NCI-H187 treated with DMSO at 0.1 percent for 48 hours (cell line): ENCODE measurements around the gene SLC27A6.

ENCODE experiments used
- DNase-seq: peaks from one replicate; lab custom pipeline; 2025; lab: John Stamatoyannopoulos, UW

SLC27A6 gene

DNA sequence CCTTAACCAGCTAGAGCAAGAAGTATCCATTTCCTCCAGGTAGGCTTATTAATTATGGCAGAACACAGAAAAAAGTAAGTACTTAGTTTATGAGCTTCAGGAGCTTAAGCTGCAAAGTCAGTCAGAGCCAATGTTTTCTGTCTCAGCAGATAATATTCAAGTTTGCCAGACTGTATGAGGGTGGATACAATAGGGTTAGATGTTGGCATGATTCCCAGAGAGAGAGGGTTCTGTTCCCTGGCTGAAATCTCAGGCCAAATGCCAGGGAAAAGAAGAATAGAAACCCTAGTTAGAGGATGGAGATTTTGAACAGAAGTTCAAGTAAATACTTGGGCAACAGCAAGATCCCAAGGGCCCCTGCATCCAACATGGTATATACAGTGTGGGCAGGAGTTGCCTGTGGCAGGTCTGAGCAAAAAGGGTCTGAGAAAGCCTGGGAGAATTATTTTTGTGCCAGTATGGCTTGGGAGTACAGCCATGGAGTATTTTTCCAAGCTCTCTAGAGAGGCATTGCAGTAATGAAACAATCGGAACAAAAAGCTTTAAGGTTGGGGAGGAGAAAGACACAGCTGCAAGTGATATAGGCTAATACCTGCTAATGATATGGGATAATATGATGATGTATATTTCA, 98.3 kb downstream of the SLC27A6 start:
- DNase-seq, result no peak

DNA sequence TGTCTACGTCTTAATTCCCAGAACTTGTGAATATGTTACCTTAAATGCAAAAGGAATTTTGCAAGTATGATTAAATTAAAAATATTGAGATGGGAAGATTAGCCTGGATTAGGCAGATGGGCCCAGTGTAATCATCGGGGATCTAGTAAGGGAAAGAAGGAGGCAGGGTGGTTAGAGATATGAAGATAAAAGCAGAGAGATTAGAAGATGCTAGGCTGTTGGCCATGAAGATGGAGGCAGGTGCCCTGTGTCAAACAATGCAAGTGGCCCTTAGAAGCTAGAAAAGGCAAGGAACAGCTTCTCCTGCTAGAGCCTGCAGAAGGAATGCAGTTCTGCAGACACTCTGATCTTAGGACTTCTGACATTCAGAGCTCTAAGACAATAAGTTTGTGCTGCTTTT, 100.4 kb downstream of the SLC27A6 start:
- no peak for DNase-seq

DNA sequence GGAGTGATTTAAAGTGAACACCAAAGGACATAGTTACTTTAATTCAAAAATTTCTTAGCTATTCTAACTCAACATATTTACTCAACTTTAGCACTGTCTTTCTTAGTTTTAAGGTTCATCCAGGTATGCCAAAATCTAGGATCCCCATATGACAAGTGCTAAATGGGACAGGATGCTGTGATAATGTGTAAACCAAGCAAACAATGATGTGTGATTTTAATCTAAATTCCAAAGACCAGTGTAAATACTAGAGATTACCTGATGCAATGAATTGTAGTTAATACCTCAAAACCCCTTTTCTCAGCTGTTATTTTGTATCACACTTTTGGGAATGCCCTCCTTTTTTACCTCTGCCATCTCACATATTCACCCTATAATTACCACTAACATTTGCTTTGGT, 102.5 kb downstream of the SLC27A6 start:
- DNase-seq, result no peak

DNA sequence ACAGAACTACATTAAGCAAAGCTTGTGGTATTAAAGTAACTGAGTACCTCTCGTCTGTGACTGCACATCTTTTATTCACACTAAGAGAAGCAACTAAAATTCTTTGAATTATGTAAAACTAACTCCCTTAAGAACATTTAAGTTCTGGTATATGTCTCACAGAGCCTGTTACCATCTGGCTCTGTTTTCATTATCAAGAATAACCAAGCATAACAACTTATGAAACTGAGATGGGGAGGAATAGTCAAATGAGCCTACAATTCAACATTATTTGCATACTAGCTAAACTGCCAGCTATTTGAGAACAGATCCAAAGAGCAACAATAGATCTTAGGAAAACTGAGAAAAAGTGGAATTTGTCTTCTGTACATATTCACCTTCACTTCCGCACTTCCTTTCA, 104.0 kb downstream of the SLC27A6 start:
- no peak for DNase-seq

DNA sequence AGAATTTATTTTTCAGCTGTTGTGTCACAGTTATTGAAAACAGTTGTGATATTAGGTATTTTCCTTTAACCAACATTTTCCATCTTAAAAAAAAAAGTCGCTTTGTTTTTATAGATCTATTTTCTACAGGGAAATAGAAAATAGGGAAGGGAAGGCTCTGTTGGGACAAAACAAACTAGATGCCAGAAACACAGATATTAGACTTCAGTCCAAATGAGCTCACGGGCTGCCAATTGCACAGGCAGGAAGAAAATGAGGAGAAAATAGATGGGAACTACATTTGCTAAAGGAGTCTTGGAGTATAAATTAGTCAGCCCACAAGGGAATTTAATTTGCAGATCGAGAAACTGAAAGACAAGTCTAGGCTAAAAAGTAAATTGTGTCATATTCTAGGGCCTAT, 107.8 kb downstream of the SLC27A6 start:
- no peak for DNase-seq

DNA sequence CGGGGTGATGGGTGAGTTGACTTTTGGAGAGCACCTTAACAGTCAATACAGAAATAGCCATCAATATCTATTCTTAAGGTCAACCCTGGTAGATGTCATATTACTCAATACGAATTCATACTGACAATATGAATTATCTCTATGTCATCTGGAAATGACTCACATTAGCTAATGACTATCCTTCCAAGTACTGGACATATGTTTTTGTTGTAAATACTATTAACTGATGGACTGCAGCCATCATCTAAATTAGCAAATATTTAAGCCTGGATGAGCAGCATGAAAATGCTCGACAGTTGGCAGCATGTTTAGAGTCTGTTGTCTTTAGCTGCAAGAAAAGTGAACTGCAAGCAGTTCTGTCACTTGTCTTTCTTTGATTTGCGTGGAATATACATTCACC, 109.6 kb downstream of the SLC27A6 start:
- no peak for DNase-seq

DNA sequence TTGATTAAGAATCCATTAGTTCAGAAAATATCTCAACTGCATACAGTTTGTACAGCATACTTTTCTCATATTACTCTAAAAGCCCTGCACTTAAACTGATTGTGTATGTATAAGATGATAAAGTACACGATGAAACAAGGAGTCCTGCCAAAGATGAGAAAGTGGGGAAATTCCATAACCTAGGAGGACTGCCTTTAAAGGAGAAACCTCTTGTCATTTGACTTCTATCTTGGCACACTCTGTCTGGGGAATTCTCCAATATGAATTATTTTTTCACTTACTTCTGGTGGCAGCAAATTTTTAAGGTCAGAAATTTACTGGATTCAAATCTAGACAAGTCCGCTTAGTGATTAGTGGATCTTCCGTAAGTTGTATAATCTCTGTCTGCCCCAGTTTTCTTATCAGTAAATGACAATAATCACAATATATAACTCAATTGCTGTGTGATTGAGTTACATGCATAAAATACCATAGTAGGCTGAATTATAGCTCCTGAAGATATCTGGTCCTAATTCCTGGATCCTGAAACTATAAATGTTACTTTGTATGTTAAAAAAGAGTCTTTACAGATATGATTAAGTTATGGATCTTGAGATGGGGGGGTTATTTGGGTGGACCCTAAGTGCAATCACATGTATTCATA, 112.3 kb downstream of the SLC27A6 start:
- DNase-seq, result no peak

DNA sequence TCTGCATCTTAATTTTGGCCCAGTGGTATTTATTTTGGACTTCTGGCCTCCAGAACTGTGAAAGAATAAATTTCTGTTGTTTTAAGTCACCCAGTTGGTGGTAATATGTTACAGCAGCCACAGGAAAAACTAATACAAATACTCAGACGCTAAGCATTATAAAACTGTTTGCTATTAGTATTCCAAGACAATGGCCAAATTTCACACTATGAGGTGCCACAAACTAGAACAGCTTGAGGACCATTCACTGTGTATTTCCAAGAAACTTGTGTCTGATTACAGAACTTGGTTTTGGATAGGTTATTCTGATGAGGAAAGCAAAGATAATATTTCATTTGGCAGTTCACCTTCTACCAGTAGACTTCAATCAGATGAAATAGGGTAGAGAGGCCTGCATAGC, 113.0 kb downstream of the SLC27A6 start:
- no peak for DNase-seq

DNA sequence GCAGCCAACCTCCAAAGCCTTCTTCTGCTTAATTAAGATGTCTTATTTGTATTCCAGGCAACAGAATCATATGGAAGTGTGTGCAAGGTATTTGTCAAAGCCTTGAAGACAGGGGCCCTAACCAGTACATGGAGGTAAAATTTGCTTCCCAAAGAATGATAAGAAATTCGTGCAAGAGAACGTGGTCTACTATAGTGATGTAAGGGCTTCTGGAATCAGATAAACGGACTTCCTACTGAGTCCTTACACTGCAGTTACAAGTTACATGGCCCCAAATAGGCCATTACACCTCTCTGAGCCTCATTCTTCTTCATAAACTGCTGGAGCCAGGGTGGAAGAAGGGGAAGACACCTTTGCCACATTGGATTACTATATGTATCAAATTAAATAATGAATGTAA, 113.4 kb downstream of the SLC27A6 start:
- no peak for DNase-seq

DNA sequence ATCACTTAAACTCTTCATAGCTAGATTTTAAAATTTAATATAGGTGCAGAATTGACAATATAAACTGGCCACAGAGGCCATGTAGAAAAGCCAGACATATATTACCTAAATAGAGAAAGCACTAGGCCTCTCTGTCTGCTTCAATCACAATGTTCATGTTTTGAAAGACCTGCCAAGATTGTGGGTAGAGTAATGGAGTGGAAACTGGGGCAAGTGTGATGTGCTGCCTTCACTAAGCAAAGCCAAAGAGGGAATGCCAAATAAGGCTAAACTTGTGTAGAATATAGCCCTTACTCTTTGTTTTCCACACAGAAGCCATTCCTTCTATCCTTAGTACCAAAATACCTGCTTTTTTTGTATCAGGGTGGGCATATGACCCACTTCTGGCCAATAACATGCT, 114.2 kb downstream of the SLC27A6 start:
- no peak for DNase-seq

DNA sequence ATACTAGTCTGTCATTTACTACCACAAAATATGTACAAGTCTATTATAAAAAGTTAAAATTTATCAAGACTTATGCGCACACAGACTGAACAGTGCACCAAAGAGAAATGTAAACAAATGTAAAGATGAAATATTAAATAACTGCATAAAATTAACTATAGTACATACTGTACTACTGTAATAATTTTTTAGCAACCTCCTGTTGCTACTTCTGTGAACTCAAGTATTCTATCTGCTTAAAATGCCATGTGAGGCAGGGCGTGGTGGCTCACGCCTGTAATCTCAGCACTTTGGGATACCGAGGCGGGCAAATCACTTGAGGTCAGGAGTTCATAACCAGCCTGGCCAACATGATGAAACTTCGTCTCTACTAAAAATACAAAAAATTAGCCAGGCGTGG, 115.5 kb downstream of the SLC27A6 start:
- no peak for DNase-seq

DNA sequence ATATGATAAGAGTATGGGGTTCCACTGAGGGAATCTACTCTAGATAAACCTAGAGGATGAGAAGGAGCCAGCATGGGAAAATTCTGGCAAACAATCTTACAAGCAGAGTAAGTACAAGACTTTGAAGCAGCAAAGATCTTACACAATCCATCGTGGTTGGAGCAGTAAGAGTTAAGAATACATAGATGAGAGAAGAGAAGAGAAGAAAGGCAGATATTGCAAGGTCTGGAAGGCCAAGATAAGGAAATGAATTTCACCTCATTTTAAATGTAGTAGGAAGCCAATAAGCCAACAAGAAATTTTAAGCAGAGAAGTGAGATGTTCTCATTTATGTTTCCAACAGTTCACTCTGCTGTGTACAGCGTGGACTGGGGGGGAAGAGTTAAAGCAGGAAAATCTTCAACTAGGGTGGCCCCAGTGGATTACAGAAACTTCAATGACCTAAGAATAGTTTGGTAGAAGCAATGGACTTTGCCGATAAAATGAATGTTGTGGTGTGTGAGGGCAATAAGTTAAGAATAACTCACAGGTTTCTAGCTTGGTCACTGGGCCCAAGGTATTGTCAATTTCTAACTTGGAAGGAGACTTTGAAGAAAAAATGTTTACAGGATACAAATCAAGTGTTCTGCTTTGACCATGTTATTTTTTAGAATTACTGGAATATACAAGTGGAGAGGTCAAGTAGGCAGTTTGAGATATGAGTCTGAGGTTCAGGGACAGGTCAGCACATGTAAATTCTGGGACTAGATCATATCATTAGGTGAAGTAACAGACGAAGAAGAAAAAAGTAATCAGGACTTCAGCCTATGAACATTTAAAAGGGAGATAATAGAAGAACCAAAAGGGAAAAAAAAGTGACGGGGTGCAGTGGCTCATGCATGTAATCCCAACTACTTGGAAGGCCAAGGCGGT, 117.2 kb downstream of the SLC27A6 start:
- DNase-seq, result no peak
